Astrocyte of the cerebellum (primary cell): ENCODE results near the gene CHL1.
A peak's percentile ranks its signal among the peaks of the same experiment; 100 is the strongest.

ENCODE experiments used
- DNase-seq: peaks from one replicate; pipeline ENCODE4 v3.0.0-alpha.2; 2011; ENCODE audit warnings: low read depth
- H3K4me3 ChIP-seq: 2 replicates; pipeline ENCODE4 v1.5.1; 2011; ENCODE audit warnings: mild to moderate bottlenecking, low read depth, low read length, moderate library complexity
- in situ Hi-C: cut with HindIII; loops from 2 replicates; pipeline ENCODE4 v1.10.0; 2017; ENCODE audit warnings: low sequenced_read_pairs
- TF ChIP-seq, protein P1 (sequence below): IDR thresholded peaks from 2 replicates; pipeline ENCODE4 v1.5.1; 2012; ENCODE audit warnings: low read length, low read depth, moderate library complexity, mild to moderate bottlenecking; ENCODE audit errors: missing control alignments

Gene CHL1

GRCh38 chr3:403826-404225, 207.3 kb downstream of the CHL1 start:
- TF ChIP-seq, protein P1, sequence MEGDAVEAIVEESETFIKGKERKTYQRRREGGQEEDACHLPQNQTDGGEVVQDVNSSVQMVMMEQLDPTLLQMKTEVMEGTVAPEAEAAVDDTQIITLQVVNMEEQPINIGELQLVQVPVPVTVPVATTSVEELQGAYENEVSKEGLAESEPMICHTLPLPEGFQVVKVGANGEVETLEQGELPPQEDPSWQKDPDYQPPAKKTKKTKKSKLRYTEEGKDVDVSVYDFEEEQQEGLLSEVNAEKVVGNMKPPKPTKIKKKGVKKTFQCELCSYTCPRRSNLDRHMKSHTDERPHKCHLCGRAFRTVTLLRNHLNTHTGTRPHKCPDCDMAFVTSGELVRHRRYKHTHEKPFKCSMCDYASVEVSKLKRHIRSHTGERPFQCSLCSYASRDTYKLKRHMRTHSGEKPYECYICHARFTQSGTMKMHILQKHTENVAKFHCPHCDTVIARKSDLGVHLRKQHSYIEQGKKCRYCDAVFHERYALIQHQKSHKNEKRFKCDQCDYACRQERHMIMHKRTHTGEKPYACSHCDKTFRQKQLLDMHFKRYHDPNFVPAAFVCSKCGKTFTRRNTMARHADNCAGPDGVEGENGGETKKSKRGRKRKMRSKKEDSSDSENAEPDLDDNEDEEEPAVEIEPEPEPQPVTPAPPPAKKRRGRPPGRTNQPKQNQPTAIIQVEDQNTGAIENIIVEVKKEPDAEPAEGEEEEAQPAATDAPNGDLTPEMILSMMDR, result no peak
- H3K4me3 ChIP-seq, result no peak overlapping the region
- no peak for DNase-seq
- in situ Hi-C loops, result no loop called here

DNA sequence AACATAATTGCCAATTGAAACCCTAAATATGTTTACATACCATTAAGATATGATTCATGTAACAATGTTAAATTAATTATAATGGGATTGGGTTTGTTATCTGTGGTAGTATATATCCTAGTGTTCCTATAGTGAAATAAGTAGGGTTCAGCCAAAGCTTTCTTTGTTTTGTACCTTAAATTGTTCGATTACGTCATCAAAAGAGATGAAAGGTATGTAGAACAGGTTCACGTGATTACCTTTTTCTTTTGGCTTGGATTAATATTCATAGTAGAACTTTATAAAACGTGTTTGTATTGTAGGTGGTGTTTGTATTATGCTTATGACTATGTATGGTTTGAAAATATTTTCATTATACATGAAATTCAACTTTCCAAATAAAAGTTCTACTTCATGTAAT, 212.4 kb downstream of the CHL1 start:
- DNase-seq, result no peak
- TF ChIP-seq, protein P1, result no peak
- no peak overlapping the region for H3K4me3 ChIP-seq
- in situ Hi-C loops, result no loop called here

DNA sequence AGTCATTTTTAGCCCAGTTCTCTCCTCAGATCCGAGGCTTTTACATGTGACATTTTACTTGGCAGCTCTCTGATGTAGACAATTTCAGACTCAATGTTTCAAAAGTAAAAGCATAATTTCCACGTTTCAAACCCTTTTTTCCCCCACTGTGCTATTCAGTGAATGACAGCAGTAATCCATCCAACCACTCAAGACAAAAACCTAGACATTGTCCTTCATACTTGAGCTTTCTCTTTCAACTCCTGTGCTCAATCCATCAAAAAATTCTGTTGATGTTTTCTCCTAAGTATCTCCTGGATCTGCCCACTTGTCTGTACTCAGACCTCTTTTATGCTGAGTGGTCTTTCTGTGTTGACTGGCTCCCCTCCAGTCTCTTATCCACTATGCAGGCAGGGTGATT, 214.7 kb downstream of the CHL1 start:
- TF ChIP-seq, protein P1, result no peak
- H3K4me3 ChIP-seq, result no peak overlapping the region
- in situ Hi-C loops, result no loop called here
- no peak for DNase-seq

GRCh38 chr3:414063-414462, 217.5 kb downstream of the CHL1 start:
- TF ChIP-seq, protein P1, result no peak
- H3K4me3 ChIP-seq, result no peak overlapping the region
- DNase-seq, result peak; percentile 4
- in situ Hi-C loops, result no loop called here

DNA sequence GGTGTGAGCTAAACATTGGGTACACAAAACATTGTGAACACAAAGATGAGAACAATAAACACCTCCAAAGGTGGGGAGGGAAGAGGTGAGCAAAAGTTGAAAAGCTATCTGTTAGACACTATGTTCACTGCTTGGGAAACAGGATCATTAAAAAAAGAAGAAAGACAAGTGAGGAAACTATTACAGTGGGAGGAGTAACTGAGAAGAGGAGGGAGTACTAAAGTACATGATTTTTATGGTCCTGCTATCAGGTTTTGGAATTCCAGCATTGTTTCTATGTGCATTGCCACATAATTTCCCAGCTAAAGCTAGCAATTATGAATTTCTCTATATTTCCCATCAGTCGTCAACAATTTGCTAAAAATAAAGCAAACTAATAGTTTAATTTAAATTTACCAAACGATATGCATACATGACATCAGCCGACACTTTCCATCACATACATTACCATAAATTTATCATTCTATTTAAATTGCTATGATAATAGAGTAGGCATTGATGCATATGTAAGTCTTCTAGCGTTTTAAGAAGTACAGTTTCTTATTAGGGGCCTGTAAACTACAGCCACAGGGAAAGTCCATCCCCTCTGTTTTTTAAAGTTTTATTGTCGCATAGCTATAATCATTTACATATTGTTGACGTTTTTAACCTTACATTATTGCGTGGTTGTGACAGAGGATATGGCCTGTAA, 221.8 kb downstream of the CHL1 start:
- no peak for DNase-seq
- no peak overlapping the region for H3K4me3 ChIP-seq
- in situ Hi-C loops, result no loop called here
- TF ChIP-seq, protein P1, result no peak

GRCh38 chr3:420584-420983, 224.0 kb downstream of the CHL1 start:
- in situ Hi-C loops, result no loop called here
- no peak for DNase-seq
- TF ChIP-seq, protein P1, result no peak
- H3K4me3 ChIP-seq, result no peak overlapping the region
